B cell (primary cell): ENCODE data around the gene COLEC12. TPM values are rescaled to one million over a fixed set of nuclear protein-coding genes. Genes with fewer than 3 reads are reported as not detected.

Experiments used
- ATAC-seq: fragments of 200-7000 bp; cut with Tn5 transposase; one replicate; pipeline ENCODE4 v1.10.0; 2021; ENCODE audit warnings: low read depth, mild to moderate bottlenecking, moderate number of reproducible peaks, moderate library complexity
- CTCF ChIA-PET: fragments of 350-600 bp; sonication (Branson Sonifier 250); formaldehyde crosslinking; loops from one replicate; lab custom pipeline; 2021; ENCODE audit warnings: antibody characterized with exemption, inconsistent platforms; lab: Charles Lee
- POLR2A ChIA-PET: fragments of 350-600 bp; sonication (Branson Sonifier 250); formaldehyde crosslinking; loops from one replicate; lab custom pipeline; 2021; ENCODE audit warnings: antibody characterized with exemption; lab: Charles Lee
- DNase-seq: peaks from one replicate; pipeline ENCODE4 v3.0.0; 2013
- H2AFZ ChIP-seq: 2 replicates; pipeline ENCODE4 v1.6.1; 2012; ENCODE audit warnings: mild to moderate bottlenecking, low read depth, low read length; ENCODE audit not compliant: insufficient read depth, poor library complexity, severe bottlenecking
- H3K27ac ChIP-seq, 2 donors: 1 replicate in 1 of 2; 2 replicates in 1 of 2; pipeline ENCODE4 v1.5.1; 2012 to 2013; ENCODE audit warnings: low read length in 2 of 2, mild to moderate bottlenecking in 2 of 2, moderate library complexity in 1 of 2
- H3K27me3 ChIP-seq, 4 experiments: fragments of 200-600 bp in 1 of 4; sonication (generic) in 1 of 4; replicated peaks in 1 of 4; 1 replicate in 2 of 4; 2 replicates in 2 of 4; pipeline versions ENCODE4 v1.6.1 to v1.7.0; 2013 to 2016; ENCODE audit warnings: low read length in 3 of 4, mild to moderate bottlenecking in 2 of 4, mixed read lengths in 1 of 4, moderate library complexity in 1 of 4; ENCODE audit not compliant: insufficient read depth in 4 of 4, control insufficient read depth in 3 of 4; ENCODE audit errors: control extremely low read depth in 1 of 4
- H3K36me3 ChIP-seq, 2 experiments: replicated peaks in 1 of 2; 1 replicate in 1 of 2; 2 replicates in 1 of 2; pipeline versions ENCODE4 v1.6.1 to v1.7.1; 2013; ENCODE audit warnings: low read length in 1 of 2; ENCODE audit not compliant: insufficient read depth in 2 of 2, control insufficient read depth in 1 of 2; ENCODE audit errors: control extremely low read depth in 1 of 2, extremely low read depth in 1 of 2
- H3K4me1 ChIP-seq, 2 donors: fragments of 200-600 bp in 1 of 2; sonication (generic) in 1 of 2; 1 replicate in 1 of 2; 2 replicates in 1 of 2; pipeline versions ENCODE4 v1.5.1 to v1.6.1; 2013 to 2017; ENCODE audit warnings: low read length in 2 of 2; ENCODE audit not compliant: control insufficient read depth in 2 of 2, insufficient read depth in 2 of 2
- H3K4me2 ChIP-seq: replicated peaks from 2 replicates; pipeline ENCODE3; 2012; ENCODE audit warnings: mild to moderate bottlenecking, low read depth, low read length; ENCODE audit not compliant: poor library complexity, severe bottlenecking
- H3K4me3 ChIP-seq, 5 experiments: fragments of 200-600 bp in 1 of 5; sonication (generic) in 1 of 5; 1 replicate in 3 of 5; 2 replicates in 2 of 5; pipeline versions ENCODE4 v1.5.1 to v1.7.0; 2011 to 2016; ENCODE audit warnings: low read length in 4 of 5, mild to moderate bottlenecking in 4 of 5, low read depth in 2 of 5, control low read depth in 1 of 5, moderate library complexity in 1 of 5; ENCODE audit not compliant: insufficient read depth in 1 of 5; ENCODE audit errors: control extremely low read depth in 1 of 5, extremely low read depth in 1 of 5
- H3K79me2 ChIP-seq: fragments of 200-600 bp; sonication (generic); one replicate; pipeline ENCODE4 v1.6.0; 2016; ENCODE audit warnings: low read length; ENCODE audit not compliant: control insufficient read depth, insufficient read depth
- H3K9ac ChIP-seq: fragments of 200-600 bp; sonication (generic); 2 replicates; pipeline ENCODE4 v1.6.1; 2017; ENCODE audit warnings: mild to moderate bottlenecking, low read length, moderate library complexity
- H3K9me3 ChIP-seq, 3 donors: one replicate each; pipeline versions ENCODE4 v1.6.1 to v1.7.1; 2013; ENCODE audit warnings: low read length in 2 of 3; ENCODE audit not compliant: control insufficient read depth in 2 of 3, insufficient read depth in 1 of 3; ENCODE audit errors: control extremely low read depth in 1 of 3
- H4K20me1 ChIP-seq: 2 replicates; pipeline ENCODE4 v1.6.0; 2012; ENCODE audit warnings: mild to moderate bottlenecking, low read length; ENCODE audit not compliant: insufficient read depth, control insufficient read depth, poor library complexity, severe bottlenecking
- H3K27ac Mint-ChIP-seq: one replicate; pipeline ENCODE4 v1.8.0; 2021; ENCODE audit warnings: mixed read lengths
- H3K27me3 Mint-ChIP-seq: one replicate; pipeline ENCODE4 v1.8.0; 2021; ENCODE audit warnings: mixed read lengths
- H3K4me1 Mint-ChIP-seq: one replicate; pipeline ENCODE4 v1.8.0; 2021; ENCODE audit warnings: mixed read lengths
- H3K4me3 Mint-ChIP-seq: one replicate; pipeline ENCODE4 v1.8.0; 2021; ENCODE audit warnings: mixed read lengths
- H3K9me3 Mint-ChIP-seq: one replicate; pipeline ENCODE4 v1.8.0; 2022; ENCODE audit warnings: mixed read lengths; ENCODE audit not compliant: insufficient read depth
- EZH2 ChIP-seq: IDR thresholded peaks from 2 replicates; pipeline ENCODE4 v1.6.1; 2012; ENCODE audit warnings: borderline replicate concordance, low read depth, mild to moderate bottlenecking, moderate library complexity, low read length; ENCODE audit not compliant: insufficient read depth, poor library complexity, severe bottlenecking
- WGBS: methylation state at CpG from one replicate; pipeline ENCODE4 v1.1.5; 2013; ENCODE audit warnings: missing lambda C conversion rate; ENCODE audit not compliant: insufficient coverage; 5-methylcytosine and 5-hydroxymethylcytosine counted together
- intact Hi-C: fragments of 100-400 bp; cut with micrococcal nuclease; formaldehyde crosslinking; loops from one replicate; pipeline ENCODE4 v1.10.0; 2022
- polyA plus RNA-seq: library from polyadenylated mRNA; depleted of rRNA; stranded (reverse); fragments of >200 nt; gene quantifications from 2 replicates; pipeline ENCODE4 v1.2.3, GENCODE V29; 2012
- total RNA-seq, 2 donors: library from RNA; stranded (reverse); fragments of 120-200 nt in 1 of 2; gene quantifications; 1 replicate in 1 of 2; 2 replicates in 1 of 2; pipeline versions ENCODE4 v1.2.3 to v1.2.4, GENCODE V29; 2013 to 2022
- TF ChIP-seq, protein P1 (sequence below): fragments of 200-600 bp; IDR thresholded peaks from one replicate; pipeline ENCODE4 v1.8.0; 2022; ENCODE audit warnings: antibody characterized with exemption, mild to moderate bottlenecking

Gene COLEC12
- total and polyA plus RNA-seq, 2 donors (not counting 1 experiment from before 2014, with no cell fraction given): not detected

DNA sequence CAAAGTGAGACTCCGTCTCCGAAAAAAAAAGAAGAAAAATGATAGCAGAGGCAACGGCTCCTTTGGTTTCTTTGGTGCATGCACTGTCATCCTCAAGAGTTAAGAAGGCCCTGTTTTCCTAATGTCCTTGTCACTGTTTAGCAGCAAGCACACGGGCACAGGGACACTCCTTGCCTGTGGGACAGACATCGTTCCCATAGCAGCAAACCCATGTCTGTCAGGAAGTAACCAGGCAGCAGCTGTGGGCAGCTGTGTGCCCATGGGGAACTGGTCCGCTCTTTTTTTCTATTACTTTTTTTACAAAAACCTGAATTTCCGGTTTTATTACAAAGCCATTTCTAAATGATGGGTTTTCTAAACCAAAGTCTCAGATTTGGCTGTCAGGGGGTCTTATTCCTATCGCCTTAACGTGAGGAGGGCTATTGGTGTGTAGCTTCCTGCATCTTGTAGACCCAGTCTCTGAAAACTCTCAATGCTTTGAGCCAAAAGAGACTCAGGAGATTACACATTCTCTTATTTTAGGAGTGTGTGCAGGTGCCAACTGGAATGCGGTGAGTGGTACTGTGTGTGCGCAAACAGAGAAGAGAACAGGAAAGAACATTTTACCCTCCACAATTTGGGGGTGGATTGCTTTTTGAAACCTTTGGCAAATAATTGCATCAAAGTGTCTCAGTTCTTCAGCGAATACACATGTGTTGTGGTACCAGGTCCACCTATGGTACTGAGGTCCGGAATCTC is 109.6 kb downstream of the COLEC12 start:
- H3K4me1 Mint-ChIP-seq: no peaks in the 10 kb centered on the region
- H3K27me3 Mint-ChIP-seq: peaks cover 2% of the 10 kb centered on the region
- H4K20me1 ChIP-seq: no peaks in the 10 kb centered on the region
- no peak overlapping the region for H2AFZ ChIP-seq
- no peaks in the 10 kb centered on the region for H3K9me3 Mint-ChIP-seq
- WGBS: 66% methylated on average over 7 of the region's 13 CpGs
- H3K9ac ChIP-seq: no peak overlapping the region
- no peaks in the 10 kb centered on the region for H3K36me3 ChIP-seq
- H3K9me3 ChIP-seq: no peaks in the 10 kb centered on the region
- H3K79me2 ChIP-seq: no peaks in the 10 kb centered on the region
- ChIA-PET CTCF (no interaction called here), POLR2A (no interaction called here)
- H3K4me2 ChIP-seq: no peak overlapping the region
- intact Hi-C loops: no loop called here
- no peak overlapping the region for H3K27ac ChIP-seq
- H3K27ac Mint-ChIP-seq: no peak overlapping the region
- DNase-seq (no peak), ATAC-seq (no peak)
- H3K4me3 Mint-ChIP-seq: no peak overlapping the region
- H3K4me3 ChIP-seq: no peak overlapping the region
- H3K4me1 ChIP-seq: no peaks in the 10 kb centered on the region
- TF ChIP-seq EZH2: no peak
- H3K27me3 ChIP-seq: peaks cover 0 to 4% (median 0%) of the 10 kb centered on the region in 4 experiments

DNA sequence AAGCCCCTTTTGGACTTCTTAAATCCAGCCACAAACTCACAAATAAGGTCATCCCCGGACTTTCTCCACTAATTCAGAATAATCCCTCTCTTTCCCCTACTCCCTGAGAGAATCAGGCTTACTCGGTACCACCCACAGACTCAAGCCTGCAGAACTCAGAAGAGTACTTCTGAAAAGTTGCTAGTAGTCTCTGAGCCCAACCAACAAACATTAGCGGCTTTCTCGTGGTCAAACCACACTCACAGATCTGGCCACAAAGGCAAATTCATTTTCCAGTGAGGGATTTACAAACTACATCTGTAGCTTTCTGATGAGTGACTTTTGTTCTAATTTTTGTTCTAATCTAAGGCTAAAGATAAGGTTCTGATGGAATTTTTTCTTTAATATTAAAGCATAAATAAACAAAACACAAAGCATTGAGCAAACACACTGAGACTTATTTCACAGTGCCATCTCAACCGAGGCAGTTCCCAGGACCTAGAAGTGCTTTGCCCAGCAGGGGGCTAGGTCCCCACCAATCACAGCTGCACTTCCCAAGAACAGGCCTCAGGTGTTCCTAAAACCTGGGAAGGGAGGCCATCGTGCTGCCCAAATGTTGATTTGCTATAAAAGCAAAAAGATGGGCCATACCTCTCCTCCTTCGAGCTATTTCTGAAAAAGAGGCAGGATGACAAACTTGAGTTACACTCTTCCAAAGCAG is 110.7 kb downstream of the COLEC12 start:
- H3K9me3 ChIP-seq: no peaks in the 10 kb centered on the region
- no peaks in the 10 kb centered on the region for H4K20me1 ChIP-seq
- H3K4me2 ChIP-seq: no peak overlapping the region
- no peaks in the 10 kb centered on the region for H3K9me3 Mint-ChIP-seq
- POLR2A ChIA-PET: no interaction called here
- H3K79me2 ChIP-seq: no peaks in the 10 kb centered on the region
- no peak overlapping the region for H3K4me3 ChIP-seq
- ATAC-seq (no peak), DNase-seq (no peak)
- H3K27ac Mint-ChIP-seq: no peak overlapping the region
- H3K4me1 ChIP-seq: no peaks in the 10 kb centered on the region
- H3K27me3 Mint-ChIP-seq: peaks cover 8% of the 10 kb centered on the region
- H3K27me3 ChIP-seq: peaks cover 0 to 4% (median 0%) of the 10 kb centered on the region in 4 experiments
- CTCF ChIA-PET: no interaction called here
- TF ChIP-seq, protein P1, sequence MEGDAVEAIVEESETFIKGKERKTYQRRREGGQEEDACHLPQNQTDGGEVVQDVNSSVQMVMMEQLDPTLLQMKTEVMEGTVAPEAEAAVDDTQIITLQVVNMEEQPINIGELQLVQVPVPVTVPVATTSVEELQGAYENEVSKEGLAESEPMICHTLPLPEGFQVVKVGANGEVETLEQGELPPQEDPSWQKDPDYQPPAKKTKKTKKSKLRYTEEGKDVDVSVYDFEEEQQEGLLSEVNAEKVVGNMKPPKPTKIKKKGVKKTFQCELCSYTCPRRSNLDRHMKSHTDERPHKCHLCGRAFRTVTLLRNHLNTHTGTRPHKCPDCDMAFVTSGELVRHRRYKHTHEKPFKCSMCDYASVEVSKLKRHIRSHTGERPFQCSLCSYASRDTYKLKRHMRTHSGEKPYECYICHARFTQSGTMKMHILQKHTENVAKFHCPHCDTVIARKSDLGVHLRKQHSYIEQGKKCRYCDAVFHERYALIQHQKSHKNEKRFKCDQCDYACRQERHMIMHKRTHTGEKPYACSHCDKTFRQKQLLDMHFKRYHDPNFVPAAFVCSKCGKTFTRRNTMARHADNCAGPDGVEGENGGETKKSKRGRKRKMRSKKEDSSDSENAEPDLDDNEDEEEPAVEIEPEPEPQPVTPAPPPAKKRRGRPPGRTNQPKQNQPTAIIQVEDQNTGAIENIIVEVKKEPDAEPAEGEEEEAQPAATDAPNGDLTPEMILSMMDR: no peak
- TF ChIP-seq EZH2: no peak
- H2AFZ ChIP-seq: no peak overlapping the region
- H3K9ac ChIP-seq: no peak overlapping the region
- 70% methylated on average over 5 of the region's 7 CpGs for WGBS
- intact Hi-C loops: no loop called here
- H3K36me3 ChIP-seq: no peaks in the 10 kb centered on the region
- H3K4me1 Mint-ChIP-seq: no peaks in the 10 kb centered on the region
- no peak overlapping the region for H3K4me3 Mint-ChIP-seq
- H3K27ac ChIP-seq: no peak overlapping the region
